SU-DHL-6 (cell line): ENCODE data around the gene ASH1L.

Experiments
- EZH2phosphoT487 ChIP-seq: fragments of 200-600 bp; sonication (generic), shearing (Covaris generic); conservative IDR thresholded peaks from 2 replicates; pipeline ENCODE4 v1.6.1; 2018; ENCODE audit warnings: mild to moderate bottlenecking, antibody characterized with exemption, low read length, moderate library complexity, mixed read lengths
- TF ChIP-seq, protein P1 (sequence below): fragments of 200-600 bp; sonication (generic); IDR thresholded peaks from one replicate; pipeline ENCODE4 v1.5.1; 2017; ENCODE audit warnings: antibody characterized with exemption, mild to moderate bottlenecking, low read length, moderate library complexity; ENCODE audit not compliant: insufficient read depth, poor library complexity, severe bottlenecking

GRCh38 chr1:155522069-155522468, 40.5 kb downstream of the ASH1L start:
- TF ChIP-seq, protein P1, sequence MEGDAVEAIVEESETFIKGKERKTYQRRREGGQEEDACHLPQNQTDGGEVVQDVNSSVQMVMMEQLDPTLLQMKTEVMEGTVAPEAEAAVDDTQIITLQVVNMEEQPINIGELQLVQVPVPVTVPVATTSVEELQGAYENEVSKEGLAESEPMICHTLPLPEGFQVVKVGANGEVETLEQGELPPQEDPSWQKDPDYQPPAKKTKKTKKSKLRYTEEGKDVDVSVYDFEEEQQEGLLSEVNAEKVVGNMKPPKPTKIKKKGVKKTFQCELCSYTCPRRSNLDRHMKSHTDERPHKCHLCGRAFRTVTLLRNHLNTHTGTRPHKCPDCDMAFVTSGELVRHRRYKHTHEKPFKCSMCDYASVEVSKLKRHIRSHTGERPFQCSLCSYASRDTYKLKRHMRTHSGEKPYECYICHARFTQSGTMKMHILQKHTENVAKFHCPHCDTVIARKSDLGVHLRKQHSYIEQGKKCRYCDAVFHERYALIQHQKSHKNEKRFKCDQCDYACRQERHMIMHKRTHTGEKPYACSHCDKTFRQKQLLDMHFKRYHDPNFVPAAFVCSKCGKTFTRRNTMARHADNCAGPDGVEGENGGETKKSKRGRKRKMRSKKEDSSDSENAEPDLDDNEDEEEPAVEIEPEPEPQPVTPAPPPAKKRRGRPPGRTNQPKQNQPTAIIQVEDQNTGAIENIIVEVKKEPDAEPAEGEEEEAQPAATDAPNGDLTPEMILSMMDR = no peak
- TF ChIP-seq EZH2phosphoT487 = no peak
